Heart right ventricle (tissue), 16 donors: Measurements from ENCODE around the gene SPDYE16. TPM values are rescaled to one million over a fixed set of nuclear protein-coding genes. Genes with fewer than 3 reads are reported as not detected.
"Not testable (repeated sequence)": the region's sequence is repeated elsewhere in the genome, so short reads cannot be mapped to it uniquely, and the experiment has no call there.

Experiments
- ATAC-seq, 8 donors: fragments of 200-7000 bp; cut with Tn5 transposase; one replicate each; pipeline ENCODE4 v1.9.1; 2020; ENCODE audit warnings: mild to moderate bottlenecking in 8 of 8, moderate library complexity in 8 of 8, moderate number of reproducible peaks in 1 of 8
- DNase-seq, 2 donors: peaks; one replicate each; pipeline ENCODE4 v3.0.0-alpha.2; 2020
- H3K27ac ChIP-seq, 10 donors: fragments of 200-600 bp; sonication (generic) in 2 of 10; one replicate each; pipeline versions ENCODE4 v1.5.0 to v1.8.0; 2020 to 2022; ENCODE audit warnings: mild to moderate bottlenecking in 3 of 10
- H3K27me3 ChIP-seq, 7 donors: fragments of 200-600 bp; one replicate each; pipeline ENCODE4 v1.8.0; 2021 to 2022; ENCODE audit warnings: mild to moderate bottlenecking in 2 of 7
- H3K36me3 ChIP-seq, 9 donors: fragments of 200-600 bp; sonication (generic) in 1 of 9; one replicate each; pipeline versions ENCODE4 v1.5.0 to v1.8.0; 2020 to 2022; ENCODE audit warnings: mild to moderate bottlenecking in 2 of 9
- H3K4me1 ChIP-seq, 9 donors: fragments of 200-600 bp; sonication (generic) in 1 of 9; one replicate each; pipeline versions ENCODE4 v1.5.0 to v1.8.0; 2020 to 2022; ENCODE audit warnings: mild to moderate bottlenecking in 4 of 9
- H3K4me3 ChIP-seq, 10 donors: fragments of 200-600 bp; sonication (generic) in 2 of 10; one replicate each; pipeline versions ENCODE4 v1.5.0 to v1.8.0; 2020 to 2022; ENCODE audit warnings: mild to moderate bottlenecking in 7 of 10, moderate library complexity in 2 of 10
- H3K9me3 ChIP-seq, 11 donors: fragments of 200-600 bp in 10 of 11; sonication (generic) in 2 of 11; one replicate each; pipeline versions ENCODE4 v1.5.0 to v1.8.0; 2013 to 2022; ENCODE audit warnings: mild to moderate bottlenecking in 2 of 11, control low read depth in 1 of 11, moderate library complexity in 1 of 11
- WGBS, 2 donors: extraction: QIAGEN DNeasy Blood & Tissue Kit; methylation state at CpG; one replicate each; pipeline ENCODE4 v1.1.7; 2013; ENCODE audit warnings: inconsistent platforms in 1 of 2; 5-methylcytosine and 5-hydroxymethylcytosine counted together
- intact Hi-C, 10 donors: fragments of 100-400 bp; cut with DNase I; formaldehyde crosslinking; loops; one replicate each; pipeline versions ENCODE4 v1.11.1 to v1.14.2; 2022
- polyA plus RNA-seq, 2 donors: library from polyadenylated mRNA; stranded (reverse); fragments of 200-250 nt; gene quantifications; one replicate each; pipeline ENCODE4 v1.2.3, GENCODE V29; 2013
- total RNA-seq, 10 donors: library from RNA; stranded (reverse); fragmentation: NEBNext Ultra II Directional in 3 of 10; extraction: Animal tissue kit (Norgen Biotek cat#: 25700) in 3 of 10; gene quantifications; one replicate each; pipeline versions ENCODE4 v1.2.1 to v1.2.4, GENCODE V29; 2021 to 2023
- TF ChIP-seq, protein P1 (sequence below), 9 donors: fragments of 200-600 bp; sonication (generic) in 2 of 9; IDR thresholded peaks; one replicate each; pipeline versions ENCODE4 v1.5.0 to v1.8.0; 2021 to 2022; ENCODE audit warnings: antibody characterized with exemption in 9 of 9, mild to moderate bottlenecking in 5 of 9, moderate library complexity in 1 of 9
- donor health status: Arrhythmogenic right ventricular cardiomyopathy.
- donor health status: ischemic (EF 13 %, LVEDD 7.1; RV severe dilation, severe dysfunction).
- donor health status: healthy with polysubstance abuse.
- donor health status: DM: no; HTN: yes; CAD: no.
- donor health status: DM: no; HTN: no; CAD: no.
- donor health status: ischemic (EF 25% LVEDD 6.9; RV normal size, moderate dysfunction).
- donor health status: ischemic (EF 25% LVEDD 5.7; RV mildly dilated, moderate dysfunction).
- donor health status: healthy.
- donor health status: DM: yes; HTN: yes; CAD: no.
- donor health status: Ischemic cardiomyopathy.
- donor health status: ischemic (EF 35%, LVEDD 5.7; RV mildly dilated, moderate dysfunction).
- donor health status: nonischemic (EF 11% LVEDD 7.7; RV severe dilation, severe dysfunction).
- donor health status: DM: yes; HTN: yes; CAD: no.
- donor health status: PGD.
- donor health status: ischemic (EF 29% LVEDD 5.4; RV normal size, mild dysfunction).
- donor health status: nonischemic (EF 23%, LVEDD 6.1; RV moderate dilation, normal function).

The SPDYE16 gene
- total and polyA plus RNA-seq, 12 donors: 0.06 to 0.57 (median 0.22) TPM; not detected in 7

DNA sequence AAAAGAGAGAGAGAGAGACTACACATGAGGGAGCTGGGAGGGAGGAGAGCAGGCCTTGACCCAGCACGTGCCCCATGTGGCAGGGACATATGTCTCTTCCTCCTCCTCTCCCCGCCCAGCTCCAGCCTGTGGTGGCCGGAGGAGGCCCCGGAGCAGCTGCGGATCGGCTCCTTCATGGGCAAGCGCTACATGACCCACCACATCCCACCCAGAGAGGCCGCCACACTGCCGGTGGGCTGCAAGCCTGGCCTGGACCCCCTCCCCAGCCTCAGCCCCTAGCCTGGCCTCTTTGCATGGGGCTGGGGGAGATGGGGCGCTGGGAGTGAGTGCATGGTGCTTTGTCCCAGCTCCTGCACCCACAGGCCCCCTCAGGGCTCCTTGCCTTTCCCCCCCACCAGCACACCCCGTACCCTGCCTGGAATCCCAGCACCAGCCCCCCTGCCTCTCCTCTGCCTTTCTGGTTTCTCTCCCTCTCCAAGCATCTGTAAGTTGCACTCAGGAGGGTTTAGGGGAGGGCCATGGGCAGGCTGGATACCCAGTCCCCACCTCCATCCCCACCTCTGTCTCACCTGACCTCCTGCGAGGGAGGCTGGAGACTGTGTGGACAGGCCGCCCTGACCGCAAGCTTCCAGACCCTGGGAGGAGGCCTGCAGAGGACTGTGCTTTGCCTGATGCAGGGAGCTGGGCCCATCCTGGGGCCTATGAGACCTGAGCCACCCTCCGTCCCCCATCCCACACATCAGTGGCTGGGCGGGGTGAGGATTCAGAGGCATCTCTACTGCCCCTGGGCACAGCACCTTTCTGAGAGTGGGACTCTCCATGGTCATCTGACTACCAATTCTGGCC is 27.9 kb downstream of the SPDYE16 start:
- intact Hi-C loops: no loop called here
- no peaks in the 10 kb centered on the region for H3K27me3 ChIP-seq
- WGBS, 2 donors: 82 to 84% methylated on average over 16 of the region's 16 CpGs
- peaks cover 0 to 11% (median 5%) of the 10 kb centered on the region in 9 donors for H3K4me1 ChIP-seq
- DNase-seq (no peak), ATAC-seq (no peak)
- H3K4me3 ChIP-seq: no peak overlapping the region
- H3K36me3 ChIP-seq: no peaks in the 10 kb centered on the region
- no peak overlapping the region for H3K27ac ChIP-seq
- H3K9me3 ChIP-seq: no peaks in the 10 kb centered on the region
- TF ChIP-seq, protein P1, sequence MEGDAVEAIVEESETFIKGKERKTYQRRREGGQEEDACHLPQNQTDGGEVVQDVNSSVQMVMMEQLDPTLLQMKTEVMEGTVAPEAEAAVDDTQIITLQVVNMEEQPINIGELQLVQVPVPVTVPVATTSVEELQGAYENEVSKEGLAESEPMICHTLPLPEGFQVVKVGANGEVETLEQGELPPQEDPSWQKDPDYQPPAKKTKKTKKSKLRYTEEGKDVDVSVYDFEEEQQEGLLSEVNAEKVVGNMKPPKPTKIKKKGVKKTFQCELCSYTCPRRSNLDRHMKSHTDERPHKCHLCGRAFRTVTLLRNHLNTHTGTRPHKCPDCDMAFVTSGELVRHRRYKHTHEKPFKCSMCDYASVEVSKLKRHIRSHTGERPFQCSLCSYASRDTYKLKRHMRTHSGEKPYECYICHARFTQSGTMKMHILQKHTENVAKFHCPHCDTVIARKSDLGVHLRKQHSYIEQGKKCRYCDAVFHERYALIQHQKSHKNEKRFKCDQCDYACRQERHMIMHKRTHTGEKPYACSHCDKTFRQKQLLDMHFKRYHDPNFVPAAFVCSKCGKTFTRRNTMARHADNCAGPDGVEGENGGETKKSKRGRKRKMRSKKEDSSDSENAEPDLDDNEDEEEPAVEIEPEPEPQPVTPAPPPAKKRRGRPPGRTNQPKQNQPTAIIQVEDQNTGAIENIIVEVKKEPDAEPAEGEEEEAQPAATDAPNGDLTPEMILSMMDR (IDR thresholded peaks at IDR 0.05): no peak

DNA sequence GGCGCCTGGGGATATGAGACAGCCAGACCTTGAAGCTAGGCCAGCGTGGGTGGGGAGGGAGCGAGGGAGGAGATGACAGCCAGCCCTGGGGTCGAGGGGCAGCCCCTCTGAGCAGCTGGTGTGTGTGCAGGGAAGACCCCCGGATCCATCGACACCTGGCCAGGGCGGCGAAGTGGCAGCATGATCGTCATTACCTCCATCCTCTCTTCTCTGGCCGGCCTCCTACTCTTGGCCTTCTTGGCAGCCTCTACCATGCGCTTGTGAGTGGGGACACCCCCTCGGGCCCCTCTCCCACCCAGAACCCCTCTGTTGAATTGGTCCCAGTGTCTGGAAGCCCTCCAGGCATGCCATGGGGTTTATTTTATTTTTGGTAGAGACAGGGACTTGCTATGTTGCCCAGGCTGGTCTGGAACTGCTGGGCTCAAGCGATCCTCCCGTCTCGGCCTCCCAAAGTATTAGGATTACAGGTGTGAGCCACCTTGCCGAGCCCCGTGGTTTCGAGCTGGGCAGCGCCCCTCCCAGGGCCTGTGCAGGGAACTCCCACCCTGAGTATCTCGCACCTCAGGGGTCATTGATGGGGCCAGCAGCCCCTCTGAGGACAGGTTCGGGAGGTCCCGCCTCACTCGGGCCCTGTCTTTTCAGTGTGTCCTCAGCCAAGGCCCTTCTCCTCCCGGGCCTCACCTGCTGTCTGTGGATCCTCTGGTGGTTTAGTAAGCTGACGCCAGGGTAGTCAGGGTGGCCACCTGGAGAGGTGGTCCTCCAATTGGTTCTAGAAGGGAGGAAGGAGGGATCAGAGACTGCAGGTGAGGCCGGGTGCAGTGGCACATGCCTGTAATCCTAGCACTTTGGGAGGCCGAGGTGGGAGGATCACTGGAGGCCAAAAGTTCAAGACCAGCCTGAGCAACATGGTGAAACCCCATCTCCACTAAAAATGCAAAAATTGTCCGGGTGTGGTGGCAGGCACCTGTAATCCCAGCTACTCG is 29.0 kb downstream of the SPDYE16 start:
- ATAC-seq: no peak
- no peaks in the 10 kb centered on the region for H3K36me3 ChIP-seq
- TF ChIP-seq, protein P1 (IDR thresholded peaks at IDR 0.05): no peak
- no peaks in the 10 kb centered on the region for H3K27me3 ChIP-seq
- no peak overlapping the region for H3K4me3 ChIP-seq
- no peak for DNase-seq
- no peaks in the 10 kb centered on the region for H3K9me3 ChIP-seq
- intact Hi-C loops: no loop called here
- H3K4me1 ChIP-seq: peaks cover 0 to 16% (median 6%) of the 10 kb centered on the region in 9 donors
- WGBS, 2 donors: 85 to 91% methylated on average over 29 of the region's 29 CpGs
- no peak overlapping the region for H3K27ac ChIP-seq

DNA sequence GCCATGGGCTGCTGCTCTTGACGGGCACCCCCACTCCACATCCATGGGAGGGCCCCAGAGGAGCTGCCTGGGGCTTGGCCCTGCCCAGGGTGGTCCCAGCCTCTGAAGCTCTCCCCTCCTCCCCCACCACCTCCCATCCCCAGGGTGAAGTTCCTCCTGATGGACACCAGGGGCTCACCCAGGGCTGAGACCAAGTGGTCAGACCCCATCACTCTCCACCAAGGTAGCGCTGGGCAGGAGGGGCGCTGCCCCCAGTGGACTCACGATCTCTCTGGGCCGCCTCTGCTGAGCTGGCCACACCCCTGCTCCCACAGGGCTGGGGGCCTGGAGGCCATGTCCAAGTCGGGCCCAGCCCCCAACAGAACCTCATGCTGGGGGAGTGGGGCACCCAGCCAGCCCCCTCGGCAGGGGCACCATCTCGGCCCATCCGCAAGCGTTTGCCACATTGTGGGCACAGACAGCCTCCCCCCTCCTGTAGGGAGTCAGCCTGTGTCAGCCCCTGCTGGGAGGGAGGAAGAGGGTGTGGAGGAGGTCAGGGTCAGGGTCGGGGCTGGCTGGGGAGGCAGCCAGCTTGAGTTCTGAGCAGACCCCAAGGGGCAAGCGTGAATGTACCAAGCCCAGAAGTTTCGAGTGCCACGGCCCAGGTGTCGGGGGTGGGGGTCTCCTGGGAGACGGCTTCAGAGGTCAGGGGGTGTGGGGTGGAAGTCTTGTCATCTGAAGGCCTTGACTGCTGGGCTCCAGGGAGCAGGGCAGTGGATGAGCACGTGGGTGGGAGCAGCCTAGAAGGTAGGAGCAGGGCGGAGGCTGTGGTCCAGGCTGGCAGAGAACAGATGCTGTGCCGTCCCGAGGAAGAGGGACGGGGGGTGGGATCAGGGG is 29.9 kb downstream of the SPDYE16 start:
- TF ChIP-seq, protein P1 (IDR thresholded peaks at IDR 0.05): peak in 4 of 9 donors; percentile 6 to 22 (median 16)
- 50 to 59% methylated on average over 21 of the region's 21 CpGs for WGBS, 2 donors
- no peaks in the 10 kb centered on the region for H3K9me3 ChIP-seq
- H3K4me1 ChIP-seq: peaks cover 0 to 16% (median 6%) of the 10 kb centered on the region in 9 donors
- DNase-seq (no peak), ATAC-seq (peak in 5 of 8 donors; percentile 11 to 41 (median 24))
- no peaks in the 10 kb centered on the region for H3K36me3 ChIP-seq
- intact Hi-C loops: no loop called here
- no peak overlapping the region for H3K4me3 ChIP-seq
- no peak overlapping the region for H3K27ac ChIP-seq
- no peaks in the 10 kb centered on the region for H3K27me3 ChIP-seq

DNA sequence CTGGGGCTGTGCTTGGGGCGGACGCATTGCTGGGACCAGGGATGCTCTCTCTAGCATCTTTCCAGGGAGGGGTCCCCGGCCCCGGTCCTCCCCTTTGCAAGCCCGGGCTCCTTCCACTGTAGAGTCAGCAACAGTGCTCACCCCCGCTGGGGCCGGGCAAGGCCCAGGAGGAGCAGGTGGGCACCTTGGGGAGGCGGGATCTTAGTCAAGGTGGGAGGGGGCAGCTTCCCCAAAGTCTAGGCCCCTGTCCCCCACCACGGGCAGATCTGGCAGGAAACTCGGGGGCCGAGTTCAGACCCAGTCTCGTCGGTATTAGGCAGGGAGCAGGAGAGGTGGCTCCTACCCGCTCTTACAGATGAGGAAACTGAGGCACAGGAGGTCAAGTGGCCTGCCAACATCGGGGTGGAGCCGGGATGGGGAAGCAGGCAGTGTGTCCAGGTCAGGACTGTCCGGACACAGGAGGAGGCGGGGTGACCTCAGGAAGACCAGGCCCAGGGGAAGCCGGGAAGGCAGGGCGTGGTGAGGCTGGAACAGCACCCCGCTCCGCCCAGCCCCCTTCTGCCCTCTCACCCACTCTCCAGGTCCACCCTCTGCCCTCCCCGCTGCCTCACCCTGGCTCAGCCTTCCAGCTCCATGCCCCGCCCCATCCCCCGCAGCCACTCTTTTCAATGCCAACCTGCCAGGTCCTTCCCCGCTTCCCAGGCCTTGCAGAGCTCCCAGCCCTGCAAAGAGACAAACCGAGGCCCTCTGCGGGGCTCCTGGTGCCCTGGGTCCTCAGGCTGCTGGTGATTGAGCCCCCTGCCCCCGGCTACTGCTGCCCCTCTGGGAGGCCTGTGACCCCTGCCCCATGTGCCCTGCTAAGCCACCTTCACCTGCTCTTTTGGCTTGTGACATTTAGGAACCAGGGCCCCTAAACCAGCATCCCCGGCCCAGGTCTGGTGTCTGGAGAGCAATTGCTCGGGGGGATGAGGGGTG is 30.9 kb downstream of the SPDYE16 start:
- DNase-seq, H3K4me3 ChIP-seq, intact Hi-C loops, H3K27me3 ChIP-seq, H3K27ac ChIP-seq, H3K36me3 ChIP-seq, H3K9me3 ChIP-seq: not testable (repeated sequence)
- peaks cover 0 to 16% (median 6%) of the 10 kb centered on the region in 9 donors for H3K4me1 ChIP-seq
- WGBS, 2 donors: 80 to 88% methylated on average over 7 to 12 of the region's 31 CpGs
- ATAC-seq: peak; percentile 36 to 85 (median 72)

DNA sequence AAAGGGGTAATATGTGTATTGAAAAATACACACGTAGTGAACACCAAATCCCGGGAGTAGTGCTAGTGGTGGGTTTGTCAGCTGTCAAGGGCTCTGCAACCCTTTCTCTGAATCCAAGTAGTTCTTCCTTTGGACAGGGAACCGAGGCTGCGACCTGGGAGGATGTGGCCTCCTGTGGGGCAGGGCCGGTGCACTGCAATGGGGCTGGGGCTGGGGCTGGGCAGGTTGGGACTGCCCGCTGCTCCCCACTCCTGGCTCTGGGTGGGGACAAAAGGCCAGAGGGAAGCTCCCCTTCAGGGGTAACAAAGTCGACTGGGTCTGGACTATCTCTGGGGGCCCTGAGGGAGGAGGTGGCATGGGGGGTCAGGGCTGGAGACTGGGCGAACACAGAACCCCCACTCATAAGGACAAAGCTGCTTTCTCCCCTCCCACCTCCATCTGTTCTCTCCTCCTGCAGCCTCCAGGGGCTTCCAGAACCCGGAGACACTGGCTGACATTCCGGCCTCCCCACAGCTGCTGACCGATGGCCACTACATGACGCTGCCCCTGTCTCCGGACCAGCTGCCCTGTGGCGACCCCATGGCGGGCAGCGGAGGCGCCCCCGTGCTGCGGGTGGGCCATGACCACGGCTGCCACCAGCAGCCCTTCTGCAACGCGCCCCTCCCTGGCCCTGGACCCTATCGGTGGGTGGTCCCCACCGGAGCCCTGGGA is 31.7 kb downstream of the SPDYE16 start:
- H3K27ac ChIP-seq, DNase-seq, H3K9me3 ChIP-seq, H3K27me3 ChIP-seq, H3K4me3 ChIP-seq, intact Hi-C loops: not testable (repeated sequence)
- Histone ChIP-seq H3K4me1 (peaks cover 0 to 16% (median 6%) of the 10 kb centered on the region in 9 donors), H3K36me3 (peaks cover 0 to 15% (median 0%) of the 10 kb centered on the region in 9 donors)
- peak in 1 of 8 donors; percentile 30 for ATAC-seq
- WGBS, 2 donors: 69 to 74% methylated on average over 14 to 16 of the region's 24 CpGs
